Uterus (tissue), 2 donors: ENCODE data around the gene AP1B1.

Experiments
- CTCF ChIP-seq, 4 experiments: fragments of 200-600 bp in 2 of 4; fragments of 450-650 bp in 2 of 4; sonication (generic) in 2 of 4; IDR thresholded peaks; one replicate each; pipeline ENCODE4 v1.5.1; 2016 to 2019; ENCODE audit warnings: antibody characterized with exemption in 4 of 4, mild to moderate bottlenecking in 2 of 4, moderate library complexity in 1 of 4
- POLR2A ChIP-seq, 2 donors: fragments of 450-650 bp; IDR thresholded peaks; one replicate each; pipeline ENCODE4 v1.6.1; 2016; ENCODE audit warnings: antibody characterized with exemption in 2 of 2, mild to moderate bottlenecking in 1 of 2, moderate library complexity in 1 of 2

DNA sequence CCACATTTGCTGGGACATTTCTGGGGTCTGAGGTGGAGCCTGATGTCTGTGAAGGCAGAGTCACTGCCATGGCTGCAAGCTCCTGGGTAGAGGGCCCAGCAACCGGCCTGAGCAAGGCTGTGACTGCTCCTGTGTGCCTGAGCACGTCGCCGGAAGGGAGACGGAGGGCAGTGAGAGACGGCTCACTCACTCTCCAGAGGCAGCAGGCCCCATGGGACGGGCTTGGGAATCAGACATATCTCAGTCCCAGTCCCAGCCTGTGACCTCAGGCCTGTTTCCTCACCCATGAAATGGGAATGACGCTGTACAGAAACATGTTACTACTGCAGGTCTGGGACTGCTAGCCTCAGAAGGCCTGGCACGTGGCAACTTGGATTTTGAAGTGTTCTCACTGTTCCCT lies 36.5 kb downstream of the AP1B1 start:
- TF ChIP-seq CTCF (IDR thresholded peaks at IDR 0.05) (no peak), POLR2A (IDR thresholded peaks at IDR 0.05) (no peak)
